SK-N-MC (cell line): ENCODE data around the gene TK2.

Source experiments
- EZH2 ChIP-seq: fragments of 200-600 bp; sonication (generic); IDR thresholded peaks from one replicate; pipeline ENCODE4 v1.6.1; 2017; ENCODE audit warnings: antibody characterized with exemption
- FOXP2 ChIP-seq: optimal IDR thresholded peaks from 2 replicates; pipeline ENCODE3; 2011; ENCODE audit warnings: mild to moderate bottlenecking, moderate library complexity; ENCODE audit not compliant: insufficient read depth; ENCODE audit errors: extremely low read length, control extremely low read depth
- POLR2AphosphoS5 ChIP-seq: IDR thresholded peaks from 2 replicates; pipeline ENCODE4 v1.6.1; 2012; ENCODE audit warnings: mild to moderate bottlenecking, low read depth, low read length, borderline replicate concordance

GRCh38 chr16:66563574-66564334, 13.8 kb upstream of the TK2 start:
- TF ChIP-seq EZH2 (no peak), POLR2AphosphoS5 (no peak), FOXP2 (no peak)
